OCI-LY7 (cell line): ENCODE results near the gene NFATC1. TPM values are rescaled to one million over a fixed set of nuclear protein-coding genes. Genes with fewer than 3 reads are reported as not detected.

Experiments
- BruUV-seq: library from RNA; stranded (reverse); fragments of 400-500 nt; replicated peaks from 2 replicates; lab custom pipeline; 2021; lab: Mats Ljungman, UMichigan
- CTCF ChIA-PET: fragments of 300-600 bp; sonication (Branson Sonifier 250); formaldehyde crosslinking; loops from one replicate; lab custom pipeline; 2022; ENCODE audit warnings: antibody characterized with exemption; ENCODE audit not compliant: unreplicated experiment; lab: Charles Lee
- POLR2A ChIA-PET: fragments of 300-600 bp; sonication (Branson Sonifier 250); formaldehyde crosslinking; loops from one replicate; lab custom pipeline; 2022; ENCODE audit warnings: antibody characterized with exemption; lab: Charles Lee
- DNase-seq: peaks from one replicate; pipeline ENCODE4 v3.0.0-alpha.2; 2015; ENCODE audit warnings: low spot score
- H2AFZ ChIP-seq: fragments of 200-600 bp; sonication (generic), shearing (Covaris generic); 2 replicates; pipeline ENCODE4 v1.6.1; 2014; ENCODE audit warnings: mild to moderate bottlenecking, antibody characterized with exemption, low read length, moderate library complexity
- H3K27ac ChIP-seq: fragments of 200-600 bp; sonication (generic); 2 replicates; pipeline ENCODE4 v1.5.1; 2014; ENCODE audit warnings: mixed run types, low read depth, mild to moderate bottlenecking, moderate library complexity, low read length, inconsistent platforms; ENCODE audit not compliant: poor library complexity, severe bottlenecking
- H3K36me3 ChIP-seq: fragments of 200-600 bp; sonication (generic); 2 replicates; pipeline ENCODE4 v1.6.1; 2014; ENCODE audit warnings: mild to moderate bottlenecking, antibody characterized with exemption, low read length, moderate library complexity, mixed read lengths; ENCODE audit not compliant: insufficient read depth
- H3K4me1 ChIP-seq: fragments of 200-600 bp; sonication (generic); 2 replicates; pipeline ENCODE4 v1.5.1; 2014; ENCODE audit warnings: mild to moderate bottlenecking, low read length; ENCODE audit not compliant: insufficient read depth, poor library complexity, severe bottlenecking
- H3K4me2 ChIP-seq: fragments of 200-600 bp; sonication (generic); 2 replicates; pipeline ENCODE4 v1.6.1; 2014; ENCODE audit warnings: mild to moderate bottlenecking, low read length
- H3K4me3 ChIP-seq: fragments of 200-600 bp; sonication (generic); 2 replicates; pipeline ENCODE4 v1.5.1; 2014; ENCODE audit warnings: mild to moderate bottlenecking, low read depth, low read length; ENCODE audit not compliant: poor library complexity, severe bottlenecking
- H3K79me2 ChIP-seq: fragments of 200-600 bp; sonication (generic); 2 replicates; pipeline ENCODE4 v1.6.1; 2016; ENCODE audit warnings: low read depth, mild to moderate bottlenecking, low read length, moderate library complexity, mixed read lengths; ENCODE audit not compliant: insufficient read depth
- H3K9me2 ChIP-seq: fragments of 200-600 bp; sonication (generic); 2 replicates; pipeline ENCODE4 v1.6.1; 2016; ENCODE audit warnings: mild to moderate bottlenecking, low read length, mixed read lengths; ENCODE audit not compliant: insufficient read depth
- H3K9me3 ChIP-seq: fragments of 200-600 bp; sonication (generic); 2 replicates; pipeline ENCODE4 v1.6.1; 2014; ENCODE audit warnings: mild to moderate bottlenecking, mixed run types, low read length, mixed read lengths
- H4K20me1 ChIP-seq: fragments of 200-600 bp; sonication (generic); 2 replicates; pipeline ENCODE4 v1.6.1; 2014; ENCODE audit warnings: mild to moderate bottlenecking, antibody characterized with exemption, low read length, moderate library complexity, mixed read lengths; ENCODE audit not compliant: insufficient read depth
- CTCF ChIP-seq: fragments of 200-600 bp; sonication (generic); conservative IDR thresholded peaks from 2 replicates; pipeline ENCODE4 v1.5.1; 2014; ENCODE audit warnings: mild to moderate bottlenecking, antibody characterized with exemption, low read length, moderate library complexity, mixed read lengths
- EZH2phosphoT487 ChIP-seq: fragments of 200-600 bp; sonication (generic); IDR thresholded peaks from 2 replicates; pipeline ENCODE4 v1.6.1; 2018; ENCODE audit warnings: low read depth, borderline replicate concordance, mild to moderate bottlenecking, mixed run types, antibody characterized with exemption, low read length, moderate library complexity, mixed read lengths
- intact Hi-C: fragments of 100-400 bp; cut with micrococcal nuclease; formaldehyde crosslinking; loops from one replicate; pipeline ENCODE4 v1.10.0; 2022; ENCODE audit not compliant: unreplicated experiment
- total RNA-seq, 2 experiments: library from RNA; depleted of rRNA in 1 of 2; stranded (reverse); fragments of >200 nt in 1 of 2; shearing (Covaris generic) in 1 of 2; gene quantifications; 2 replicates each; pipeline ENCODE4 v1.2.3, GENCODE V29; 2014 to 2022

NFATC1 gene
- total RNA-seq, 2 experiments from 2014 or later = 23.6 to 50.4 TPM

- BruUV-seq = no TSS peak
- H3K9me2 ChIP-seq = no peaks in the 10 kb centered on the region
- no peak for DNase-seq
- H2AFZ ChIP-seq = no peak overlapping the region
- peaks cover 6% of the 10 kb centered on the region for H3K4me1 ChIP-seq
- H3K27ac ChIP-seq = no peak overlapping the region
- TF ChIP-seq EZH2phosphoT487 = no peak
- no peak for TF ChIP-seq CTCF
- peaks cover 13% of the 10 kb centered on the region; the same call in 1 of the 2 replicates for H3K36me3 ChIP-seq
- ChIA-PET POLR2A (no interaction called here), CTCF (no interaction called here)
- no peaks in the 10 kb centered on the region for H4K20me1 ChIP-seq
- intact Hi-C loops = no loop called here
- no peak overlapping the region for H3K4me2 ChIP-seq
- H3K4me3 ChIP-seq = no peak overlapping the region
- H3K9me3 ChIP-seq = no peaks in the 10 kb centered on the region
- no peaks in the 10 kb centered on the region for H3K79me2 ChIP-seq
These were observed 137.9 kb downstream of the NFATC1 start for GRCh38 chr18:79533591-79533990.

DNA sequence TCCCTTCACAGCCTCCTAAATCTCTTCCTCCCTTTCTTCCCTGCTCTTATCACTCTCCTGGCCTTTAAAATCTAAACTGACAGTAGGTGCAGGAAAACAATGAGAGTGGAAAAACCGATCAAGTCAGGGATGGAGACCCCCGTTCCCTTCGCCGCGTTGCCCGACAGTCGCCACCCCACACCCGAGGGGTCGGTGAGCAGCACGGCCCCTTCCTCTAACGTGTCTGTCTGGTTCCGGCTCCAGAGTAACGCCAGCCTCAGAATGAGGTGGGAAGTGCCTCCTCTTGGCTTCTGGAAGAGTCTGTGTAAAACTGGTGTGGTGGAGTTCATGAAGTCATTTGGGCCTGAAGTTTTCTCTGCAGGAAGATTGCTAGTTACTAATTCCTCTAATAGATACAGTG is 138.6 kb downstream of the NFATC1 start:
- no peaks in the 10 kb centered on the region for H3K9me3 ChIP-seq
- H3K4me2 ChIP-seq = no peak overlapping the region
- POLR2A ChIA-PET = no interaction called here
- H3K4me1 ChIP-seq = no peaks in the 10 kb centered on the region
- intact Hi-C loops = no loop called here
- H4K20me1 ChIP-seq = no peaks in the 10 kb centered on the region
- no peak overlapping the region for H3K4me3 ChIP-seq
- CTCF ChIA-PET = no interaction called here
- BruUV-seq = no TSS peak
- no peak overlapping the region for H2AFZ ChIP-seq
- no peaks in the 10 kb centered on the region for H3K9me2 ChIP-seq
- TF ChIP-seq EZH2phosphoT487 (no peak), CTCF (no peak)
- H3K36me3 ChIP-seq = peaks cover 6% of the 10 kb centered on the region; the same call in 1 of the 2 replicates
- H3K79me2 ChIP-seq = no peaks in the 10 kb centered on the region
- no peak overlapping the region for H3K27ac ChIP-seq
- DNase-seq = no peak

- no peaks in the 10 kb centered on the region for H3K9me2 ChIP-seq
- H3K9me3 ChIP-seq = no peaks in the 10 kb centered on the region
- POLR2A ChIA-PET = no interaction called here
- no peak for TF ChIP-seq EZH2phosphoT487
- no peak for TF ChIP-seq CTCF
- intact Hi-C loops = no loop called here
- CTCF ChIA-PET = no interaction called here
- H3K4me2 ChIP-seq = no peak overlapping the region
- no peak for DNase-seq
- no peak overlapping the region for H3K4me3 ChIP-seq
- H3K79me2 ChIP-seq = no peaks in the 10 kb centered on the region
- BruUV-seq = no TSS peak
- H3K27ac ChIP-seq = no peak overlapping the region
- no peak overlapping the region for H2AFZ ChIP-seq
- no peaks in the 10 kb centered on the region for H3K36me3 ChIP-seq
- H4K20me1 ChIP-seq = no peaks in the 10 kb centered on the region
- no peaks in the 10 kb centered on the region for H3K4me1 ChIP-seq
These were observed 142.0 kb downstream of the NFATC1 start for GRCh38 chr18:79537758-79538157.
